OCI-LY1 (cell line): Measurements from ENCODE around the gene PLEKHA4.

Experiments
- CTCF ChIP-seq: fragments of 200-600 bp; sonication (generic), shearing (Covaris generic); IDR thresholded peaks from 2 replicates; pipeline ENCODE4 v1.5.1; 2017; ENCODE audit warnings: mild to moderate bottlenecking, antibody characterized with exemption, low read length, moderate library complexity, mixed read lengths
- EZH2 ChIP-seq: fragments of 200-600 bp; sonication (generic), shearing (Covaris generic); IDR thresholded peaks from 2 replicates; pipeline ENCODE4 v1.8.0; 2017; ENCODE audit warnings: borderline replicate concordance, mixed run types, mild to moderate bottlenecking, antibody characterized with exemption, low read length, moderate library complexity, mixed read lengths

- TF ChIP-seq CTCF (no peak), EZH2 (no peak)
Observed at GRCh38 chr19:48806518-48806817, 61.9 kb downstream of the PLEKHA4 start.
